GM18517 (cell line): Measurements from ENCODE around the gene NLRC5.

ENCODE experiments used
- ATAC-seq: cut with Tn5 transposase; IDR thresholded peaks from one replicate; pipeline ENCODE4 v1.9.1; 2021; ENCODE audit warnings: mild to moderate bottlenecking, moderate library complexity; ENCODE audit not compliant: unreplicated experiment

NLRC5 gene, protein sequence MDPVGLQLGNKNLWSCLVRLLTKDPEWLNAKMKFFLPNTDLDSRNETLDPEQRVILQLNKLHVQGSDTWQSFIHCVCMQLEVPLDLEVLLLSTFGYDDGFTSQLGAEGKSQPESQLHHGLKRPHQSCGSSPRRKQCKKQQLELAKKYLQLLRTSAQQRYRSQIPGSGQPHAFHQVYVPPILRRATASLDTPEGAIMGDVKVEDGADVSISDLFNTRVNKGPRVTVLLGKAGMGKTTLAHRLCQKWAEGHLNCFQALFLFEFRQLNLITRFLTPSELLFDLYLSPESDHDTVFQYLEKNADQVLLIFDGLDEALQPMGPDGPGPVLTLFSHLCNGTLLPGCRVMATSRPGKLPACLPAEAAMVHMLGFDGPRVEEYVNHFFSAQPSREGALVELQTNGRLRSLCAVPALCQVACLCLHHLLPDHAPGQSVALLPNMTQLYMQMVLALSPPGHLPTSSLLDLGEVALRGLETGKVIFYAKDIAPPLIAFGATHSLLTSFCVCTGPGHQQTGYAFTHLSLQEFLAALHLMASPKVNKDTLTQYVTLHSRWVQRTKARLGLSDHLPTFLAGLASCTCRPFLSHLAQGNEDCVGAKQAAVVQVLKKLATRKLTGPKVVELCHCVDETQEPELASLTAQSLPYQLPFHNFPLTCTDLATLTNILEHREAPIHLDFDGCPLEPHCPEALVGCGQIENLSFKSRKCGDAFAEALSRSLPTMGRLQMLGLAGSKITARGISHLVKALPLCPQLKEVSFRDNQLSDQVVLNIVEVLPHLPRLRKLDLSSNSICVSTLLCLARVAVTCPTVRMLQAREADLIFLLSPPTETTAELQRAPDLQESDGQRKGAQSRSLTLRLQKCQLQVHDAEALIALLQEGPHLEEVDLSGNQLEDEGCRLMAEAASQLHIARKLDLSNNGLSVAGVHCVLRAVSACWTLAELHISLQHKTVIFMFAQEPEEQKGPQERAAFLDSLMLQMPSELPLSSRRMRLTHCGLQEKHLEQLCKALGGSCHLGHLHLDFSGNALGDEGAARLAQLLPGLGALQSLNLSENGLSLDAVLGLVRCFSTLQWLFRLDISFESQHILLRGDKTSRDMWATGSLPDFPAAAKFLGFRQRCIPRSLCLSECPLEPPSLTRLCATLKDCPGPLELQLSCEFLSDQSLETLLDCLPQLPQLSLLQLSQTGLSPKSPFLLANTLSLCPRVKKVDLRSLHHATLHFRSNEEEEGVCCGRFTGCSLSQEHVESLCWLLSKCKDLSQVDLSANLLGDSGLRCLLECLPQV (N-terminal part only)

DNA sequence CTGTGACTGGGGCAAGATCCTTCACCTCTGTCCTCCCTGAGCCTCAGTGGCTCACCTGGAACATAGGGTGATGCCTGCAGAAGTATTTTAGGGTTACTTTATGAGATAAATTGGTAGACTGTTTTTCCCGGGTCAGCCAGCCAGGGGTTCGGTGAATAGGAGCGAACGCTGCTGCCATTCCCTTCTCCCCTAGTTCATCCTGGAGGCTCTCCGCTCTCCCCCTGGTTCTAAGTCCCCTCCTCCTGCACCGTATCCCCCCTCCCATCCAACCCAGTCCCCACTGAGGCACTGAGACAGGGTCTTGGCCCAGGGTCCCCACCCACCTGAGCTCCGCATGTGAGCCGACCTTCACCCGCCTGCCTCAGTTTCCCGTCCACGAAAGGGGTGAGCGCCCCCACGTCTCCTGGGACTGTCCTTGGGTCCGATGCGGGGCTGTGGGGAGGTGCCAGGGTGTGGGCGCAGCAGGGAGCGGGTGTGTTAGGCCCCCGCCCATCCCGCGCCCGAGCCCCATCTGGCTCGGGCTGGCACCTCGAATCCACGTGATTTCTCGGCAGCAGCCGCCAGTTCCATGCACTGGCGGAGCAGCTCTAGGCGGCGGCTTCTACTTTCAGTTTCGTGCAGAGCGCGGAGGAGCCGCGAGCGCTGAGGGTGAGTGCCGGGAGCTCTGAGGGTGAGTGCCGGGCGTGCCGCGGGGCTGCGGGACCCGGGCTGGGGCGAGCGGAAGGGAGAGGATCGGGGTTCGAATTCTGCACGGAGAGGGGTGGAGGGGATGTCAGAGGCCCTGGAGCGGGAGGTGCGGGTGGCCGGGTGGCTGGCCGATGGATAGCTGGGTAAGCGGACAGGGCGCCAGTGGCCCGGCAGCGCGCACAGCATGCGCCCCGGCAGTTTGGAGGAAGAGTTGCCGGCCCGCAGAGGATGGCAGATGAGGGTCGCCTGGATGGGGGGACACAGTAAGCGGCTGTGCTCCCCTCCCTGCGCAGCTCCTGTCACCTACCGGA is at the start of gene NLRC5:
NLRC5 (plus strand) TSS at position 610 of the 998 bp plus-strand sequence. CDS start 31,156 bp downstream, outside the sequence.
- peak; percentile 68 for ATAC-seq

DNA sequence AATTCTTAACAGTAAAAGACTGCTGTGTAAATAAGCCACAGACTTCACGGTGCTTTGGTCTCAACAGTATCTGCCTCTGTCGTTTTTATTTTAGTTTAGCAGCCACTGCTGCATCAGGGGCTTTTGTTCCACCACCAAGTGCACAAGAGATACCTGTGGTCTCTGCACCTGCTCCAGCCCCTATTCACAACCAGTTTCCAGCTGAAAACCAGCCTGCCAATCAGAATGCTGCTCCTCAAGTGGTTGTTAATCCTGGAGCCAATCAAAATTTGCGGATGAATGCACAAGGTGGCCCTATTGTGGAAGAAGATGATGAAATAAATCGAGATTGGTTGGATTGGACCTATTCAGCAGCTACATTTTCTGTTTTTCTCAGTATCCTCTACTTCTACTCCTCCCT is 49.6 kb upstream of the NLRC5 start:
- no peak for ATAC-seq

DNA sequence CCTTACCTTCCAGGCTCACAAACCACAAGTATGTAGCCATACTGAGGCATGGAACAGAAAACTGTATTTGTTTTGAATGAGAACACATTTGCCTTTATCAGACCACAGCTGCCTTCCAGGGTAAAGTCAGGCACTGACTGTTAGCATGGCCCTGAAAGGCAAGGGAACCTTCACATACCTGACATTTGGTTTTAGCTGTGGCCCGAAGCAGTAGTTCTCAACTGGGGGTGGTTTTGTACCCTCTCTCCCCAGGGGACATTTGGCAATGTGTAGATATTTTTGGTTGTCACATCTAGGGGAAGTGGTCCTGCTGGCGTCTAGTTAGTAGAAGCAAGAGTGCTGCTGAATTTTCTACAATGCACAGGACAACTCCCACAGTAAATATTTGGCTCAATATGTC is 48.3 kb upstream of the NLRC5 start:
- ATAC-seq, result no peak

DNA sequence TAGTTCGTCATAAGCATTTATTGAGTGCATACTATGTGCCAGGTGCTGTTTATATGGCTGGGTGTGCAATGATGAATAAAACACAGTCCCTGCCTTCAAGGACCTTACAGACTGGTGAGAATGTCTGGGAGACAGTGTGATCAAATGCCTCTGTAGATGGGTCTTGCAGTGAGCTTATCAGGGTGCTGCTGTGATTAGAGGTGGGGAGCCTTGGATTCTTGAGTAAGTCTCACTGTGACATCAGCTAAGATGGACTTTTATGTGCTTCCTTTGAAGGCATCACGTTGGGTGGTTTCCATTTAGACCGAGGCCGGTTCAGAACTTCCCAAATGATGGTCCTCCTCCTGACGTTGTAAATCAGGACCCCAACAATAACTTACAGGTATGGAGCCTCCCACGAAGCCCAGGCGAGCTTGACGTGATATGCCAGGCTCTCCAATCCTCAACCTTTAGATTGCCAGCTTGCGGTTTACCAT is 47.5 kb upstream of the NLRC5 start:
- ATAC-seq, result no peak

DNA sequence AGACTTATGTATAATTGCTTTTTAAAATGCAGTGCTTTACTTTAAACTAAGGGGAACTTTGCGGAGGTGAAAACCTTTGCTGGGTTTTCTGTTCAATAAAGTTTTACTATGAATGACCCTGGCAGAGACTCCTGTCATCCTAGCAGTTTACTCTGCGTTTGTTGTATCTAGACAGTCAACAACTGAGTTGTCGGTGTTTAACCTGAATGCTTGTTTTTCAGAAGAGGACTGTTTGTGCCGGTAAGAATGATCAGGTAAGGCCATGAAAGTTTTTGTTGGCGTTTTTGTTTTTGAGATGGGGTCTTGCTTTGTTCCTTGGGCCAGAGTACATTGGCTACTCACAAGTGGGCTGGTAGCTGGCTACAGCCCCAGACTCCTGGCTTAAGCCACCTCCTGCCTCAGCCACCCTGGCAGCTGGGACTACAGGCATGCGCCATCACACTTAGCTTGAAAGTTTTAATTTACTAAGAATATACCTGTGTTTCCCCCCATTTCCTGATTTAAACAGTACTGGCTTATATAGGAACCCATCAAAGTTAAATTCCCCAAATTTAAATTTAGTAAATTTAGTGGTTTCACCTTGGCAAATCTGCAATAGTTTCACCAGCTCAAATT is 45.5 kb upstream of the NLRC5 start:
- ATAC-seq, result no peak

DNA sequence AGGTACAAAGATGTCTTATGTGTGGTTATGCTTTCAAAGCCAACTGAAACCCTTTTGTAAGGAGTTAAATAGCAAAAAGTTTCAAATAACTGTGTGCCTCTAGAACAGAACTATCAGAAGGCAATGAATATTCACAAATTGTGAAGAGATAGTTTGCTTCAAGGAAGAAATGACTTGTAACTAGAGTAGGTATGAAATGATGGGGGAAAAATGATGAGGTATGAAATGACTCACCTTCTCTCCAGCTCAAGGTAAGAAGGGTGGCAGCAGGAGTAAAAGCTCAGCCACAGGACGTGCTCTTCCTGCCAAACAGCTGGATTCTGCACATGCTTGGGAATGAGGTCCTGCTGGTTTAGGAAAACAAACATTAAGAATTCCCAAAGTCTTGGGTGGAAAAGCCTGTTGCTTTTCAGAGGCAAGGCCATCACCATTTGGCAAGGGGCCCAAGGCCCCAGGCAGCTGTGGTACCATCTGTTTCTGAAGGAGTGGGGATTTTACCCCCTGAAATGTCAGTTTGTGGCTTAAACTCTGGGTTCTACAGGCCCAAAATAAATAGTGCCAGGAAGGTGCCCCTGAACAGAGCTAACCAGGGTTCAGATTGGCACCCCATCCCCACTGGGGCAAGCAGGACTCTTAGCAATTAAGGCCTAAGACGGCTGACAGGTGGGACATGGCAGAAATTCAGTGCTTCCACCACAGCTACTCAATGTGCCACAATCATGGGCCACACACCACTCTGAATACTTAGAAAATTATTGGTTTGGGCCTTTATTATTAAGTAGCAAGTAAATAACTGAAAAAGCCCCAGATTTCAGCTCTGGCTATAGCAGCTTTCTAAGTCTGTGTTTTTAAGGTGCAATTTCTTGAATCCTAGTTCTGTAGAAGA is 44.2 kb upstream of the NLRC5 start:
- no peak for ATAC-seq

DNA sequence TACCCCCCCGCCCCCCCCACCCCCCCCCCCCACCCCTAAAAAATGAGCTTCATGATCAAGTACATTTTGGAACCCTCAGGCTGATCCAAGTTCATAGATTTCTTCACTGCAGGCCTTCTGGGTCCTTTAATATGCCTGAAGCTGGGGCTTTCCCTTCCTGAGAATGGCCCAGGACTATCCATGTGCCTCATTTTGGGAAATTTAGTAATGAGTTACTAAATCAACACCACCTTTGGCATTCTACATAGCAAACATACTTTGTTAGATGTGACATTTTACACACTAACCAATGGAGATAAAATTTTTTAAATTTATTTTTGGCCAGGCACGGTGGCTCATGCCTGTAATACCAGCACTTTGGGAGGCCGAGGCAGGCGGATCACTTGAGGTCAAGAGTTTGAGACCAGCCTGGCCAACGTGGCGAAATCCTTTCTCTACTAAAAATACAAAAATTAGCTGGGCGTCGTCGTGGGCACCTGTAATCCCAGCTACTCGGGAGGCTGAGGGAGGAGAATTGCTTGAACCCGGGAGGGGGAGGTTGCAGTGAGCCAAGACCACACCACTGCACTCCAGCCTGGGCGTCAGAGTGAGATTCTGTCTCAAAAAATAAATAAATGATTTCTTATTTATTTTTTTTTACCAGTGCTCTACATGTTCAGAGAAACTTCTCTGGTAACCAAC is 43.4 kb upstream of the NLRC5 start:
- no peak for ATAC-seq

DNA sequence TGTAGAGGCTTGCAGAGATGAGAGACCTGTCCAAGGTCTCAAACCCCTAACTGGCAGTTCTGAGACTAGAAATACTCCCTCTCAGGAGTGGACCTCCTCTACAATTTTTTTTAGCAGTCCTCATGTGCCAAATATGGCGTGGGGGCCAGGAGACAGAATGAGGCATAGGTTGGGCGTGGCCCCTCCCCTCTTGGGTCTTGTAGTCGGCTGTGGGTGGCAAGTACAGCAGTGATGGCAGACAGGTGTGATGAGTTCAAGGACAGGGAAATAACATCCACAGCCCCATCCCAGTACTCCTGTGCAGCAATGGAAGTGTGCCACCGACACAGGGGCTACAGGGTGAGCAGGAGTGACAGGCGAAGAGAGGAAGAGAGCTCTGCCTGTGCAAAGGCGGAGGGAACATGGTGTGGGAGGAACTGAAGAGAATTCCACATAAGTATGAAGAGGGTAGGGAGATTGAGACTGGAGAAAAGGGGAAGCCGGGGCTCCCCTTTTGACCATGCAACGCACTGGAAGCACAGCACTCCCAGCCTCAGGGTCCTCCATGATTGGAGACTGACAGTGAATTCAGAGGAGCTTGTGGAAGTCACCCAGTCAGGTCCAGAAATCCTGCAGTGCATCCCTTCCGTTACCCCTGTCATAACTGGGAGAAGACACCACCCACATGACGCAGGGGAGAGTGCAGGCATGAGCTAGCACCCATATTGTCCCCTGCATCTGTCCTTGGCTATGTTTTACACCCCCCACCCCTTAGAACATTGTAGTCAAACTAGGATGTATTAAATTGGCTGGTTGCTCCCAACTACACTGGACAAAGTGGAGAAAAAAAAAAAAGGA is 42.4 kb upstream of the NLRC5 start:
- ATAC-seq, result no peak

DNA sequence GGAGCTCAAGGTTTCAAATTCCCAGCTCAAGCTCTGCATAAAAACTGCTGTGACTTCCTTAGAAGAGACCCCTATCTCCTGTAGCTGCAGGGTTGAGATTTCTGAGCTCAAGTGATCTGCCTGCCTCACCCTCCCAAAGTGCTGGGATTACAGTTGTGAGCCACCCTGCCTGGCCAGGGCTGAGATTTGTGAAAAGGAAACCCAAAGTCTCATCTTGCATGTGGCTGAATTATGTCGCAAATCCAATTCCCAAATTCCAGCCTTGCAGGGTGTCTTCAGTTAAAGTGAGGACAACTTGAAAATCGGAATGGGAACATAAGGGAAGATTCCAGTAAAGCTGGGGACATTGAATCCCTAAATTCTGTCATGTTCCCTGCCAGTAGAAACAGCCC is 41.8 kb upstream of the NLRC5 start:
- no peak for ATAC-seq

DNA sequence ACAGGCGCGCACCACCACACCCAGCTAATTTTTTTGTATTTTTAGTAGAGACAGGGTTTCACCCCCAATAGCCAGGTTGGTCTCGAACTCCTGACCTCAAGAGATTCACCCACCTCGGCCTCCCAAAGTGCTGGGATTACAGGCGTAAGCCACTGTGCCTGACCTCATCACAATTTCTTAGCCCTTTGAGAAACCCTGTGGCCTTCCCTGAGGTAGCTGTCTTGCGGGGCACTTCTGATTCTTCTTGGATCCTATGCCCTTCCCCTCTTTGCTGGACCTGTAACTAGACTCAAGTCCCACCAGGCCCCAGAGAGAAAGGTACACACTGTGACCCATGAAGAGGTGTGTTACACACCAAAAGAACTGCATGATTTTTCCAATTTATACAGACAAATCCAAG is 41.1 kb upstream of the NLRC5 start:
- no peak for ATAC-seq

DNA sequence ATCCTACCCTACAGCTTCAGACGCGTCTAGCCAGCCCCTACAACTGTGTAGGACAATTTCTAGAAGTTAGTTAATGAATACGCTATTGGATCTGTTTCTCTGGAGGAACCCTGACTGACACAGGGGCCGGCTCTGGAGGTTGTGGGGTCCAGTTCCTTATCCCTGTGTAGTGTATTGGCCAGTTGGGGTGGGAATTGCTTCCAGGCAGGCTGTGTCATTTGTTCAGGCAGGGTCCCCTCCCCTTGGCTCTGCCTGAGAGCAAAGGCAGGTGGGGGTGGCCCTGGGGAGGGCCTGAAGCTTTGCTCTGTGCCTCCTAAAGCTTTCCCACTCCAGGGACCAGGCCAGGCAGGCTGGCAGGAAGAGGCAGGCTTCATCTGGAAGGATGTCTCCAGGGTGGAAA is 39.3 kb upstream of the NLRC5 start:
- ATAC-seq, result no peak

DNA sequence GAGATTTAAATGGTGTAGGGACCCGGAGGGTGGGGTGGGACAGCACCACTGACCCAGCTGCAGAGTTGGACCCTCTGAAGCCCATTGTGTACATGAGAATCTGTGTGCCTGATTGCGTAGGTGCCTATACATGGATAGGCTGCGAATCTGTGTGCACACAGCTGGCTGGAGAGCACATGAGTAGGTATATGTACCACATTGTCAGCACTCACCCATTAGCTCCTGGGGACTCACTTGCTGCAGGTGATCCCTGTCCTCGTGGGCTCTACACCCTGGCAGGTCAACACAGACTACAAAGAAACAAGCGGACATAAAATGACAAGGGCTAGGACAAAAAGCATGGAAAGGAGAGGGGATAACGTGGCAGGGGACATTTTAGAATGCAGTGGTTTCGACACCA is 38.9 kb upstream of the NLRC5 start:
- no peak for ATAC-seq

DNA sequence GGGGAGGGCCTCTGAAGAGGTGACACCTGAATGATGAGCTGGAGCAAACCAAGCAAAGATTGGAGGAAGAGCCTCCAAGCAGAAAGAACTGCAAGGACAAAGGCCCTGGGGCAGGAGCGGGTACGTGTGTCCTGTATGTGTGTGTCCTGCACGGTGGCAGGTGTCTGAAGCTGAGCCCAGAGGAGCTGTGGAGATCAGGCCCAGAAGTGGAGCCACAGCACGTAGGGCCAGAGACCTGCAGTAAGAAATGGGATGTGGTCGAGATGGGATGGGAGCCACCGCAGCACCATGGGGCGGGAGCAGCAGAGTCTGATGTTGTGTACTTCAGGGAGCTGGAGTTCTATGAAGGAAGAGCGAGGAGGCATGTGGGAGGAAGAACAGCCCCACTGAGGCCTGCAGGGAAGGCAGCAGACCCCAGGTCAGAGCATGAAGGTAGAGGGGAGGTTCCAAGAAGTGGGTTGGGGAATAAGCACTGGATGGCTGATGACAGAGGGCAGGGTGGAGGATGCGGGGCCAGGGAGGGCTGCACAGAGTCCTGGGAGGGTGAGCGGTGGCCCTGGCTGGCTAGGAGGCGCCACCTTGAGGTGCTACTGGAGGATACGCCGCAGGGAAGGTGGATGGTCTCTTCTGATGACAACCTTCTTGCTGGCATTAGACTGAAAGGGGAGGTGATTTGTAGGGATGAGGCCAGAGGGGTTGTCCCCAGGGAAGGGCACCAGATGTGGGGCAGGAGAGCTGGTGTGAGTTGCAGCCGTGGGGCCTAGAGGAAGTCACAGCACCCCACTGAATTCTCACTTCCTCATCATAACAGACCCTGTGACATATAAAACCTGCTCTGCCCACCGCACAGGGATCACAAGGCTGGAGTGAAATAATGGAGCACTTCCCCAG is 38.2 kb upstream of the NLRC5 start:
- ATAC-seq, result peak; percentile 58

DNA sequence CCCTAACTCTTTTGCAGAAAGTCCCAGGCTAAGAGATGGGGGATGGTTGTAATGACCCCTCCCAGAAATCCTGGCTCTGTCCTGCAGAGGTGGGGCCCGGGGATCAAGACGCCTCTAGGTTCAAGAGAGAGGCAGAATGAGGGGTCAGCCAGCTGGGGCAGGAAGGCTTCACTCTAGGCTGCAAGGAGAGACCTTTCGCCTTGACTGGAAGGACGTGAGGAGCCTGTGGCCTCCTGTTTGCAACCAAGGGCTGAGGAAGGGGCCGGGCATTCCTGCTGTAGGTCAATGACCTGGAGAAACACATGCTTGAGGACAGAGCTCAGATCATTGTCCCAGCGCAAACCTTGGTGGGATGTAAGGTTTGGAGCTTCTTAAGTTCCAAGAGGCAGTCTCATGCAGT is 36.4 kb upstream of the NLRC5 start:
- no peak for ATAC-seq

DNA sequence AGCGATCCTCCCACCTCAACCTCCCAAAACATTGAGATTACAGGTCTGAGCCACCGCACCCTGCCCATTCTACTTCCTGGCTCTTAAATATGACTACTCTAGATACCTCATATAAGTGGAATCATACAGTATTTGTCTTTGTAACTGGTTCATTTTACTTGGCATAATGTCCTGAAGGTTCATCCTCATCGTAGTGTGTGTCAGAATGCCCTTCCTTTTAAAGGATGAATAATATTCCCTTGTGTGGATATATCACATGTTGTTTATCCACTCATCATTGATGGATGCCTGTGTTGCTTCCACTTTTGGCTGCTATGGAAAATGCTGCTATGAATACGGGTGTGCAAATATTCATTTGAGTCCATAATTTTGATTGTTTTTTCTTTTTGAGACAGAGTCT is 33.3 kb upstream of the NLRC5 start:
- no peak for ATAC-seq

DNA sequence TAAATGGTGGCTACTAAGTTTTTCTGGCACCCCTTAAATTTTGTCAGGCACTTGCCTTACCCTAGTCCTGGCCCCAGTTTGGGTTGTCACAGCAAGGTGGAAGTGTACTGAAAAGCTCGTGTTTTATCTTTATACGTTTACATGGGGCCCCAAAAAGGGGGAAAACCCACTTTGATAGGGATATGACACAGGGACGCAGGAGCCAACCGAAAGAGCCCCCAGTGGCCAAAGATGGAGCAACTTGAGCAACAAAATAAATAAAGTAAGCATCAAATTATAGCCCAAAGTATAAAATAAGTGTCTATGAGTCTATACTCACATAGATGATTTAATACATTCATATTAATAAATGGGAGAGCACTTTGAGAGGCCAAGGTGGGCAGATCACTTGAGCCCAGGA is 32.6 kb upstream of the NLRC5 start:
- no peak for ATAC-seq
